Common myeloid progenitor, CD34-positive (primary cell): ENCODE data around the gene MEST.
"Not testable (repeated sequence)": the region's sequence is repeated elsewhere in the genome, so short reads cannot be mapped to it uniquely, and the experiment has no call there.

Experiments used
- CTCF ChIA-PET: fragments of 350-600 bp; sonication (Branson Sonifier 250); formaldehyde crosslinking; loops from one replicate; lab custom pipeline; 2021; ENCODE audit warnings: antibody characterized with exemption; lab: Charles Lee
- POLR2A ChIA-PET: fragments of 350-600 bp; sonication (Branson Sonifier 250); formaldehyde crosslinking; loops from one replicate; lab custom pipeline; 2021; ENCODE audit warnings: antibody characterized with exemption; lab: Charles Lee
- DNase-seq, 3 donors: peaks; one replicate each; pipeline versions ENCODE4 v3.0.0 to v3.0.0-alpha.2; 2013
- H3K27ac ChIP-seq, 2 experiments: 1 replicate in 1 of 2; 2 replicates in 1 of 2; pipeline ENCODE4 v1.7.0; 2013; ENCODE audit warnings: inconsistent platforms in 2 of 2, low read length in 2 of 2, mild to moderate bottlenecking in 2 of 2, low read depth in 1 of 2, moderate library complexity in 1 of 2; ENCODE audit not compliant: severe bottlenecking in 2 of 2, insufficient read depth in 1 of 2, poor library complexity in 1 of 2
- H3K27me3 ChIP-seq, 5 experiments: replicated peaks in 2 of 5; 1 replicate in 3 of 5; 2 replicates in 2 of 5; pipeline versions ENCODE4 v1.6.1 to v1.7.0; 2013; ENCODE audit warnings: low read length in 4 of 5, mild to moderate bottlenecking in 2 of 5, moderate library complexity in 2 of 5, inconsistent platforms in 1 of 5; ENCODE audit not compliant: insufficient read depth in 5 of 5, control insufficient read depth in 4 of 5
- H3K36me3 ChIP-seq, 4 experiments: 1 replicate in 2 of 4; 2 replicates in 2 of 4; pipeline versions ENCODE4 v1.6.1 to v1.7.0; 2013; ENCODE audit warnings: low read length in 3 of 4, control low read depth in 1 of 4, mild to moderate bottlenecking in 1 of 4; ENCODE audit not compliant: control insufficient read depth in 4 of 4, insufficient read depth in 4 of 4
- H3K4me1 ChIP-seq, 4 experiments: 1 replicate in 3 of 4; 2 replicates in 1 of 4; pipeline versions ENCODE4 v1.6.1 to v1.7.1; 2013; ENCODE audit warnings: low read length in 3 of 4, mild to moderate bottlenecking in 3 of 4, control low read depth in 1 of 4, inconsistent platforms in 1 of 4, moderate library complexity in 1 of 4; ENCODE audit not compliant: control insufficient read depth in 4 of 4, insufficient read depth in 4 of 4; ENCODE audit errors: control extremely low read depth in 1 of 4
- H3K4me3 ChIP-seq, 7 experiments: 1 replicate in 4 of 7; 2 replicates in 3 of 7; pipeline versions ENCODE4 v1.5.1 to v1.7.0; 2013; ENCODE audit warnings: mild to moderate bottlenecking in 7 of 7, low read length in 6 of 7, moderate library complexity in 6 of 7, inconsistent platforms in 2 of 7, low read depth in 2 of 7, control low read depth in 1 of 7; ENCODE audit not compliant: insufficient read depth in 4 of 7, control insufficient read depth in 1 of 7; ENCODE audit errors: extremely low read depth in 1 of 7
- H3K9me3 ChIP-seq, 5 experiments: 1 replicate in 4 of 5; 2 replicates in 1 of 5; pipeline versions ENCODE4 v1.6.1 to v1.7.1; 2013; ENCODE audit warnings: low read length in 4 of 5, mild to moderate bottlenecking in 2 of 5, inconsistent platforms in 1 of 5, low read depth in 1 of 5, moderate library complexity in 1 of 5; ENCODE audit not compliant: control insufficient read depth in 4 of 5, insufficient read depth in 2 of 5; ENCODE audit errors: control extremely low read depth in 1 of 5
- WGBS: methylation state at CpG from one replicate; pipeline ENCODE4 v1.1.5; 2013; ENCODE audit not compliant: insufficient coverage; 5-methylcytosine and 5-hydroxymethylcytosine counted together

MEST gene

DNA sequence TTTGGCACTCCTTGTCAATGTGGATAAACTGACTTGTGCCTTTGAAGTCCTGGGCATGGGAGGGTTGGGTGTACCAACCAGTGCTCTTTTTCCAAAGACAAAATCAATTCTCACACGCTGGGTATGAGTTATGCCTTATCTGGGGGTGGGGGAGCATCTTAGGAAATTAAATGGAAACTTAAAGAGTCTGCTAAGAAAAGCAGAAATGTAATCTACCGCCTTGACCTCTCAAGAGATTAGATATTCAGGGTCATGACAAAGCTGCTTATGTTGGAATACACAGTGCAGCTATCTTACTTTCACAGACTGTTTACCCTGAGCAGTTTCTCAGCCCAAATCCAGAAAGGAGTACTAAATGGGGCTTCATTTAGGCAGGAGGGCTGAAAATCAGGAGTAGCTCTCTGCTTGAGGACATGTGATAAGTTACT lies 2.6 kb downstream of the MEST start:
- POLR2A ChIA-PET = no interaction called here
- peaks cover 0 to 6% (median 0%) of the 10 kb centered on the region in 5 experiments for H3K27me3 ChIP-seq
- peaks cover 0 to 16% (median 0%) of the 10 kb centered on the region in 5 experiments for H3K9me3 ChIP-seq
- H3K27ac ChIP-seq = no peak overlapping the region
- peak in 2 of 3 donors; percentile 22 to 53 for DNase-seq
- CTCF ChIA-PET = interaction anchor here (1.3 kb wide), 1 partner anchor 23 kb away, joined by 3 read pairs; no protein-coding TSS in a partner anchor
- H3K36me3 ChIP-seq = peaks cover 15 to 25% (median 18%) of the 10 kb centered on the region in 4 experiments
- H3K4me1 ChIP-seq = peaks cover 7 to 49% (median 25%) of the 10 kb centered on the region in 4 experiments
- WGBS = no CpG with 5 or more reads among the region's 2 CpGs
- H3K4me3 ChIP-seq = peak overlapping the region in 3 of 7 experiments; percentile 27 to 77 (median 54)

DNA sequence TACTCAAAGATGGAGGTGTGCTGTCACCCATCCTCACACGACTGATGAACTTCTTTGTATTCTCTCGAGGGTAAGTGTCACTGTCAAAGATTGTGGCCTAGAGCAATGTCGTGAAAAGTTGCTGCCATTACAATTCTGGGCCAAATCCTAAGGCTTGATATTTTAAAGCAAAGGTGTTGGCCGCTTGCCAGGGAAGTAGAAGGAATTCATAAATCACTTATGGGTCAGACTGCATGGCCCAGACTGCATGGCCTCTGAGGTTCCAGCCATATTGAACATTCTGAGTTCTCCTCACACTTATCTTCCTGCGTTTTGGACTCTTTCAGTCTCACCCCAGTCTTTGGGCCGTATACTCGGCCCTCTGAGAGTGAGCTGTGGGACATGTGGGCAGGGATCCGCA lies 8.6 kb downstream of the MEST start:
- ChIA-PET POLR2A (no interaction called here), CTCF (interaction anchor here (1.5 kb wide), 1 partner anchor 257 kb away, joined by 3 read pairs; no protein-coding TSS in a partner anchor)
- H3K36me3 ChIP-seq = peaks cover 33 to 82% (median 40%) of the 10 kb centered on the region in 4 experiments
- no peaks in the 10 kb centered on the region for H3K4me1 ChIP-seq
- H3K9me3 ChIP-seq = no peaks in the 10 kb centered on the region
- no peak overlapping the region for H3K4me3 ChIP-seq
- WGBS = 94% methylated on average over 6 of the region's 8 CpGs
- H3K27ac ChIP-seq = no peak overlapping the region
- no peaks in the 10 kb centered on the region for H3K27me3 ChIP-seq
- DNase-seq = no peak

DNA sequence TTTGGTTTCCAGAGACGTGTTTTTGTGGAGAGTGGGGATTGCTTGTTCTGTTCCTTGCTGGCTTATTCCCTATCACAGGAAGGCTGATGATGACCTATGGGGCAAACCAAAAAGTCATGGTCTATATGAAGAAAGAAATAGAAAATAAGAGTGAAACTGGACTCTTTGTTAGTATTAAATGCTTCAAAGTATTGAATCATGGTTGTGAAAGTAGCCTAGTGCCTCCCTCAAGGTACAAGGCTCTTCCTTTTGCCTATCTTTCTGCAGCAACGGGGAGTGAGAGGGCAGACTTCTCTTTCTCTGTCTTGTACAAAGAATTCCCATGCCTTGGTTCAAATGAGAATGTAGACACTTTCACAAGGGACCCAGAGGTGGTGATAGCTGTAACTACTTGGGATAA lies 9.0 kb downstream of the MEST start:
- 100% methylated on average over 2 of the region's 2 CpGs for WGBS
- Histone ChIP-seq H3K27me3 (no peaks in the 10 kb centered on the region), H3K36me3 (peaks cover 33 to 84% (median 41%) of the 10 kb centered on the region in 4 experiments), H3K4me3 (no peak overlapping the region), H3K27ac (no peak overlapping the region), H3K9me3 (no peaks in the 10 kb centered on the region), H3K4me1 (no peaks in the 10 kb centered on the region)
- CTCF ChIA-PET = interaction anchor here (1.5 kb wide), 1 partner anchor 258 kb away, joined by 3 read pairs; no protein-coding TSS in a partner anchor
- POLR2A ChIA-PET = no interaction called here
- DNase-seq = no peak

DNA sequence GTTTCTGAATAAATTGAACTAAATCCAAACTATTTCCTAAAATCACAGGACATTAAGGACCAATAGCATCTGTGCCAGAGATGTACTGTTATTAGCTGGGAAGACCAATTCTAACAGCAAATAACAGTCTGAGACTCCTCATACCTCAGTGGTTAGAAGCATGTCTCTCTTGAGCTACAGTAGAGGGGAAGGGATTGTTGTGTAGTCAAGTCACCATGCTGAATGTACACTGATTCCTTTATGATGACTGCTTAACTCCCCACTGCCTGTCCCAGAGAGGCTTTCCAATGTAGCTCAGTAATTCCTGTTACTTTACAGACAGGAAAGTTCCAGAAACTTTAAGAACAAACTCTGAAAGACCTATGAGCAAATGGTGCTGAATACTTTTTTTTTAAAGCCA lies 13.9 kb downstream of the MEST start:
- H3K9me3 ChIP-seq = no peaks in the 10 kb centered on the region
- POLR2A ChIA-PET = no interaction called here
- DNase-seq = no peak
- H3K4me3 ChIP-seq = no peak overlapping the region
- peaks cover 13 to 88% (median 40%) of the 10 kb centered on the region in 4 experiments for H3K36me3 ChIP-seq
- no peaks in the 10 kb centered on the region for H3K4me1 ChIP-seq
- no peak overlapping the region for H3K27ac ChIP-seq
- CTCF ChIA-PET = interaction anchor here (0.7 to 0.9 kb wide), 2 partner anchors 16 to 21 kb away, joined by 3 read pairs; no protein-coding TSS in a partner anchor
- no peaks in the 10 kb centered on the region for H3K27me3 ChIP-seq

DNA sequence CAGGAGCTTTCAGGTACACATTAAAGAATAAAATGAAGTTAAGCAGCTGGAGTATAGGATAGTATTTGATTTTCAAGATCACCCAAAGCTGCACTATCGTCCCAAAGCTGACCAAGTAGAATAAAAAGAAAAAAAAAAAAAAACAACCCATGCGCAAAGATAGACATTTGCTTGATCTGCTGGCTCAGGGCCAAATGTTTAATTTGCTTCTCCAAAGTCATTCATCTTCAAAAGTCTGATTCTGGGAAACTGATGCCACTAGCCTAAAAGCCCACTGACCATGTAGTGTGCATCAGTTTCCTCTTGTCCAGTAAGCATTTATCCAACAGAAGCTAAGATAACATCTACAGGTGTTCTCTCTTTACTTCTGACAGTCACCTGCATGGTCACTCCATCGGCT lies 14.5 kb downstream of the MEST start:
- WGBS = 100% methylated on average over 2 of the region's 3 CpGs
- peaks cover 13 to 88% (median 37%) of the 10 kb centered on the region in 4 experiments for H3K36me3 ChIP-seq

DNA sequence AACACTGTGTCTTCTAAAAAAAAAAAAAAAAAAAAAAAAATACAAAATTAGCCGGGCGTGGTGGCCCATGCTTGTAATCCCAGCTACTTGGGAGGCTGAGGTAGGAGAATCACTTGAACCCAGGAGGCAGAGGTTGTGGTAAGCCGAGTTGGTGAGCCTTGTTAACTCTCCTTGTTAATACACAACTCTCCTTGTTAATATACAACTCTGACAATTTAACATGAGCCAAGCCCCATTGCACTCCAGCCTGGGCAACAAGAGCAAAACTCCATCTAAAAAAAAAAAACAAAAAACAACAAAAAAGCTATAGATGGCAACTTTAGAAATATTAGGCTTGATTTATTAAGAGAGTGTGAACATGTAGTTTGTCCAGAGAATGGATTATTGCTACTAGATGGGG lies 20.2 kb downstream of the MEST start:
- not testable (repeated sequence) for H3K4me1 ChIP-seq, H3K27me3 ChIP-seq, H3K4me3 ChIP-seq, H3K9me3 ChIP-seq, DNase-seq, H3K27ac ChIP-seq
- POLR2A ChIA-PET = interaction anchor here (0.8 kb wide), 1 partner anchor 178 kb away, joined by 3 read pairs; no protein-coding TSS in a partner anchor
- peaks cover 5 to 72% (median 24%) of the 10 kb centered on the region in 4 experiments for H3K36me3 ChIP-seq
- CTCF ChIA-PET = interaction anchor here (1.1 kb wide), 1 partner anchor 246 kb away, joined by 3 read pairs; no protein-coding TSS in a partner anchor
- 100% methylated on average over 1 of the region's 3 CpGs for WGBS

More for the DNA sequence above, 14.5 kb downstream of the MEST start:
- no peak overlapping the region for H3K27ac ChIP-seq
- no peaks in the 10 kb centered on the region for H3K27me3 ChIP-seq
- H3K4me1 ChIP-seq = no peaks in the 10 kb centered on the region
- POLR2A ChIA-PET = no interaction called here
- CTCF ChIA-PET = interaction anchor here (0.9 kb wide), 1 partner anchor 22 kb away, joined by 3 read pairs; no protein-coding TSS in a partner anchor
- DNase-seq = no peak
- no peaks in the 10 kb centered on the region for H3K9me3 ChIP-seq
- H3K4me3 ChIP-seq = no peak overlapping the region

DNA sequence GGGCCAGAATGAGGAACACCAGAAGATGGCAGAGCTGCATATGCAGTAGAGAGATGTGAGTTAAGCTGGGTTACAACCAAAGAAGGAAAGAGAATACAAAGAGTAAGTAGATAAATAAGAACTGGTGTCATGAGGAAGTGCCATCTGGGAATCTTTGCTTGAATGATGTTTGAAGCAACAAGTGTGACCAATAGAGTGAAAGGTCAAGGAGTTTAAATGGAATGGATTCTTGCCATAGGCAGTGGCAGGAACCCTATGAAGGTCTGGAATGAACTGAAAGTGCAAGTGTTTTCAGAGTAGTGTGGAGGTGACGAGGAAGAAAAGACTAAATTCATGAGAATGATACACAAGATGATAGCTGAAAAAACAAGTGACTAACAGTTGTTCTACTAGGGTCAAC lies 21.6 kb downstream of the MEST start:
- POLR2A ChIA-PET = no interaction called here
- no peaks in the 10 kb centered on the region for H3K27me3 ChIP-seq
- H3K9me3 ChIP-seq = no peaks in the 10 kb centered on the region

More for the DNA sequence above, 21.6 kb downstream of the MEST start:
- DNase-seq = no peak
- WGBS = no CpG with 5 or more reads among the region's 1 CpG
- CTCF ChIA-PET = interaction anchor here (1.2 to 1.3 kb wide), 2 partner anchors 11 to 15 kb away, joined by 3 to 4 read pairs; no protein-coding TSS in a partner anchor
- peaks cover 0 to 58% (median 17%) of the 10 kb centered on the region in 4 experiments for H3K36me3 ChIP-seq
- no peak overlapping the region for H3K27ac ChIP-seq
- no peaks in the 10 kb centered on the region for H3K4me1 ChIP-seq
- H3K4me3 ChIP-seq = no peak overlapping the region
